Lower leg skin (tissue), 4 donors: ENCODE data around the gene MYRIP. TPM values are rescaled to one million over a fixed set of nuclear protein-coding genes. Genes with fewer than 3 reads are reported as not detected.
A peak's percentile ranks its signal among the peaks of the same experiment; 100 is the strongest.

Experiments used
- DNase-seq, 2 donors: peaks; one replicate each; pipeline ENCODE4 v3.0.0-alpha.2; 2019; ENCODE audit warnings: low spot score in 2 of 2
- H3K4me3 ChIP-seq: fragments of 200-600 bp; sonication (generic); 2 replicates; pipeline ENCODE4 v1.5.1; 2017; ENCODE audit warnings: mild to moderate bottlenecking, low read depth; ENCODE audit not compliant: poor library complexity, severe bottlenecking
- CTCF ChIP-seq, 3 donors: fragments of 450-650 bp; IDR thresholded peaks; one replicate each; pipeline ENCODE4 v1.5.1; 2016; ENCODE audit warnings: antibody characterized with exemption in 3 of 3, mild to moderate bottlenecking in 3 of 3, moderate library complexity in 2 of 3
- POLR2A ChIP-seq, 2 donors: fragments of 450-650 bp; IDR thresholded peaks; one replicate each; pipeline ENCODE4 v1.6.1; 2016 to 2017; ENCODE audit warnings: antibody characterized with exemption in 2 of 2, mild to moderate bottlenecking in 1 of 2, moderate library complexity in 1 of 2
- WGBS, 2 donors: methylation state at CpG; one replicate each; pipeline ENCODE4 v1.1.5; 2018; 5-methylcytosine and 5-hydroxymethylcytosine counted together
- intact Hi-C: fragments of 100-400 bp; cut with DNase I; formaldehyde crosslinking; loops from one replicate; pipeline ENCODE4 v1.15.0; 2023; ENCODE audit warnings: low total_unique reads
- total RNA-seq, 4 donors: library from RNA; depleted of rRNA; stranded (reverse); fragments of >200 nt; gene quantifications; one replicate each; pipeline ENCODE4 v1.1.0, GENCODE V29; 2016

MYRIP gene
- total RNA-seq: 1 to 10 TPM; 1.2 to 2.9 (median 1.5) TPM

- TF ChIP-seq CTCF (IDR thresholded peaks at IDR 0.05) (no peak), POLR2A (IDR thresholded peaks at IDR 0.05) (no peak)
- WGBS, 2 donors: 1 to 2% methylated on average over 17 to 32 of the region's 103 CpGs
- no peak for DNase-seq
Observed at GRCh38 chr3:39809181-39809994, at the start of gene MYRIP. Gene MYRIP (plus strand): TSS chr3:39809609. CDS start chr3:39900817, 91,208 bp downstream.

GRCh38 chr3:39760325-39760724 lies 49.1 kb upstream of the MYRIP start:
- intact Hi-C loops: no loop called here
- 72 to 79% methylated on average over 1 of the region's 1 CpG for WGBS, 2 donors
- DNase-seq: no peak
- H3K4me3 ChIP-seq: no peak overlapping the region
- TF ChIP-seq POLR2A (IDR thresholded peaks at IDR 0.05) (no peak), CTCF (IDR thresholded peaks at IDR 0.05) (no peak)

More at GRCh38 chr3:39809181-39809994, at the start of gene MYRIP:
- intact Hi-C loops: no loop called here
- H3K4me3 ChIP-seq: peak within 1 kb of the TSS; percentile 18

GRCh38 chr3:39762537-39763070 lies 46.8 kb upstream of the MYRIP start:
- 61 to 64% methylated on average over 1 of the region's 1 CpG for WGBS, 2 donors
- no peak for DNase-seq
- intact Hi-C loops: no loop called here
- TF ChIP-seq POLR2A (IDR thresholded peaks at IDR 0.05) (no peak), CTCF (IDR thresholded peaks at IDR 0.05) (no peak)
- H3K4me3 ChIP-seq: no peak overlapping the region

- no peak for DNase-seq
Observed at GRCh38 chr3:39763390-39763789, 46.0 kb upstream of the MYRIP start.

GRCh38 chr3:39765575-39765974 lies 43.8 kb upstream of the MYRIP start:
- intact Hi-C loops: no loop called here
- no peak for DNase-seq

More at GRCh38 chr3:39763390-39763789, 46.0 kb upstream of the MYRIP start:
- no peak for TF ChIP-seq CTCF (IDR thresholded peaks at IDR 0.05)
- no peak for TF ChIP-seq POLR2A (IDR thresholded peaks at IDR 0.05)
- no peak overlapping the region for H3K4me3 ChIP-seq
- intact Hi-C loops: no loop called here

More at GRCh38 chr3:39765575-39765974, 43.8 kb upstream of the MYRIP start:
- TF ChIP-seq CTCF (IDR thresholded peaks at IDR 0.05): no peak
- TF ChIP-seq POLR2A (IDR thresholded peaks at IDR 0.05): no peak
- no peak overlapping the region for H3K4me3 ChIP-seq
